Measurements from ENCODE around the gene STX11. TPM values are rescaled to one million over a fixed set of nuclear protein-coding genes. Genes with fewer than 3 reads are reported as not detected.

The STX11 gene
- total and polyA plus RNA-seq, 10 of the 15 experiments (the other 5 are each of a cell fraction or from before 2014, with no cell fraction given) = 0.66 to 38.1 (median 19.8) TPM

GRCh38 chr6:144214029-144214428, 63.7 kb downstream of the STX11 start:
- FAIRE-seq (no peak), ATAC-seq (no peak), DNase-seq (ENCODE audit: low read depth, low spot score) (no peak)
- ChIA-PET SMC1A (ENCODE audit: uncharacterized antibody, unreplicated experiment) (interaction anchor here (1.0 to 1.7 kb wide), 5 partner anchors 107 to 637 kb away, joined by 3 to 6 read pairs (median 3); no protein-coding TSS in a partner anchor), POLR2A (no interaction called here), CTCF (interaction anchor here (5.8 kb wide), 1 partner anchor 106 kb away, joined by 142 read pairs; no protein-coding TSS in a partner anchor), RAD21 (ENCODE audit: unreplicated experiment) (no interaction called here)
- in situ Hi-C loops (cut with MboI) = no loop called here
- 65% methylated on average over 2 of the region's 2 CpGs for WGBS (ENCODE audit: insufficient coverage, insufficient replicate concordance, low lambda C conversion rate, missing lambda C conversion rate)
- Histone ChIP-seq H3K4me3 (no peak overlapping the region), H3K9ac (ENCODE audit: control insufficient read depth, insufficient read depth, low read length) (no peak overlapping the region), H3K9me3 (replicated peaks; ENCODE audit: control insufficient read depth, insufficient read depth, low read length) (peaks cover 2% of the 10 kb centered on the region; the same call in 2 of the 3 replicates), H3K27ac (ENCODE audit: control insufficient read depth, insufficient read depth) (no peak overlapping the region), H3K4me2 (ENCODE audit: control insufficient read depth, insufficient read depth) (no peak overlapping the region), H3K79me2 (ENCODE audit: control insufficient read depth, insufficient read depth, low read length) (no peaks in the 10 kb centered on the region), H3K4me1 (ENCODE audit: control insufficient read depth, insufficient read depth, low read length) (peaks cover 9% of the 10 kb centered on the region), H3K27me3 (replicated peaks in 1 of 2; ENCODE audit: control insufficient read depth in 2 of 2, insufficient read depth in 2 of 2, low read length in 1 of 2) (no peaks in the 10 kb centered on the region), H4K20me1 (ENCODE audit: control insufficient read depth, insufficient read depth) (no peaks in the 10 kb centered on the region), H2AFZ (ENCODE audit: control insufficient read depth, low read depth, low read length) (no peak overlapping the region), H3K36me3 (ENCODE audit: control insufficient read depth in 2 of 2, insufficient read depth in 2 of 2, low read length in 1 of 2) (no peaks in the 10 kb centered on the region)
- intact Hi-C loops (cut with micrococcal nuclease; ENCODE audit: unreplicated experiment) = no loop called here
- no TSS peak for BruUV-seq (replicated peaks)
- TF ChIP-seq YY1 (IDR thresholded peaks at IDR 0.05; ENCODE audit: low read depth, low read length) (0 out of 2 replicates have a peak, but pooled peaks have one; percentile 42), TBL1XR1 (IDR thresholded peaks at IDR 0.05; ENCODE audit: low read depth, low read length) (no peak), NFYB (IDR thresholded peaks at IDR 0.05; ENCODE audit: insufficient read depth, low read depth, low read length) (no peak), ATF7 (IDR thresholded peaks at IDR 0.05; ENCODE audit: low read depth) (no peak), HDAC6 (IDR thresholded peaks at IDR 0.05; ENCODE audit: unreplicated experiment) (no peak), BCL11A (IDR thresholded peaks at IDR 0.05; ENCODE audit: low read depth, low read length) (no peak), NR2C2 (IDR thresholded peaks at IDR 0.05; ENCODE audit: borderline replicate concordance, control insufficient read depth, insufficient read length, low read depth) (no peak)

Data from GM12878 (cell line).